ENCODE measurements around the gene BCORL1. TPM values are rescaled to one million over a fixed set of nuclear protein-coding genes. Genes with fewer than 3 reads are reported as not detected.

BCORL1 gene
- total RNA-seq, 1 donor from 2014 or later = 10.1 TPM

DNA sequence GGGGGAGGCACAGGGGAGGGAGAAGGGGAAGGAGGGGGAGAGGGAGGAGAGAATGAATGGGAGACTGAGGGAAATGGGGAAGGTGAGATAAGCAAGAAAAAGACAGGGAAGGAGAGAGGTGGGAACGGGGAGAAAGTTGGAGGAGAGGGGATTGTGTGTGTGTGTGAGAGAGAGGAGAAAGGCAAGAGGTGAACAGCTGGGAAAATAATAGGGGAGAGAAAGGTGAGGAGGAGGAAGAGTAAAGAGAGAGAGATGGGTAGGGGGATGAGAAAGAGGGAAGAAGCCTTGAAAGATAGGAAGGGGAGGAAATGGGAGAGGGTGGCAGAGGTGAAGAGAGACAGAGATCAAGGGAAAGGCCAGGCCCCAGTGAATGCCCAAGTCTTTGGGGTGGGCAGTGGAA lies 20.1 kb downstream of the BCORL1 start:
- ATAC-seq (ENCODE audit: poor library complexity) (no peak), DNase-seq (no peak)
- intact Hi-C loops (cut with DNase I) = no loop called here

DNA sequence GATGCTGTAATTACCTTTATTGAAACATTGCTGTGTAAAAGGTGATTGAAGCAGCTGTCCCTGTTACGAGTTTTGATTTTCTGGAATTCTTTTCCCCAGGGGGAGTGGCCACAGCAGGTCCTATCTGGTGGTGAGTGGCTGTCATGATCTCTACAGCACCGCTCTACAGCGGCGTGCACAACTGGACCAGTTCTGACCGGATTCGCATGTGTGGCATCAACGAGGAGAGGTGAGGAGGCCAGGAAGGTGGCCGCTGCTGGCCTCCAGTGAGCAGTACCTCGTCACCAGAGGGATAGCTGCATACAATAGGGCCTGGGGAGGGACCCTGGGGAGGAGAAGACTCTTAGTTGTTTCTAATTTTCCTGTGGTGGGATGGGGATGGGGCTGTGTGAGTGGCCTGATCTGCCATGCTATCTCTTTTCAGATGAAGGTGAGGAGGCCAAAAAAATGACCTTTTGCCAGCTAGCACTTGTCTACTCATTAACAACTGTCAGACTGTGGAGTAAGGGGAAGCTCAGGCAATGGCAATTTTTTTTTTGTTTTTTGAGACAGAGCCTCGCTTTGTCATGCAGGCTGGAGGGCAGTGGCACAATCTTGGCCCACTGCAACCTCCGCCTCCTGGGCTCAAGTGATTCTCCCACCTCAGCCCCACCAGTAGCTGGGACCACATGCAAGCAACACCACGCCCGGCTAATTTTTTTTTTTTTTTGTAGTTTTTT lies 22.8 kb downstream of the BCORL1 start:
- no peak for ATAC-seq (ENCODE audit: poor library complexity)
- intact Hi-C loops (cut with DNase I) = no loop called here
- DNase-seq = no peak

DNA sequence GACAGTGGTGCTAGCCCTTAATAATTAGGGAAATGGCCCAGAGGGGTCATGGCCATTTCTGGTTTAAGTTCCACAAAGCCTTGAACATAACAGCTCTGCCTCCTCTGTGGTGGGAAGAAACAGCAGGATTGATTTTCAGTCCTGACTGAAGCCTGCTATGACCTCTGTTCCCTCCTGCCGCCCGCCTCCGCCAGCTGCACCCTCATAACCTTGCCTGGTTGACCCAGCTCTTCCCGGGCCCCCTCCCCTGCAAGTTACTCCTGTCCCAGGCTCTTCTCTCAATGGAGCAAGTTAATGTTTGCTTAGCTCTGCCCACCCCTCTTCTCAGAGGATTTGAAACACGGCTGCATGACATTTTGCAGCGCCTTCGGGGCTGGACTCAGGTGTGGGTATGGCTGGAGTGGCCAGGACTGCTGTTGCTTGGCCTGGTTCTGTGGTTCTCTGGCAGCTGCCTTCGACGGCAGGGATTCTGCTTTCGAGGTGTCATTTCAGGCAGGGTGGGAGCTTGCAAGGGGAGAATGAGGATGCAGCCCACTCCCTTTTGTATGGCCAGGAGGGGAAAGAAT lies 27.3 kb downstream of the BCORL1 start:
- ATAC-seq (ENCODE audit: poor library complexity) (no peak), DNase-seq (no peak)
- intact Hi-C loops (cut with DNase I) = no loop called here

DNA sequence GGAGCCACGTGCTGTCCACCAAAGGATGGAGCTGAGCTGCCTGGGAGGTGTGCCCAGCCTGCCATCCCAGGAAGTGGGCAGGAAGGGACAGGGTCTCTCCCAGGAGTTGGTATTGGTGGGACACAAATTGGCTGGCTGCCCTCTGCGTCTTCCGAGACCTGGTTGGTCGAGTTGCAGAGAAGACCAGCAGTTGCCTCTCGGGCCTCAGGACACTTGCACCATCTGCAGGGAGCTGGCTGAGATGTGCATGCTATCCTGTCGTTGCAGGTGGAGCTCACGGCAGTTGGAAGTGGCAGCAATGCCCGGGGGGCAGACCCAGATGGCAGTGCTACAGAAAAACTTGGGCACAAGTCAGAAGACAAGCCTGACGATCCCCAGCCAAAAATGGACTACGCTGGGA lies 30.2 kb downstream of the BCORL1 start:
- DNase-seq (no peak), ATAC-seq (ENCODE audit: poor library complexity) (no peak)
- intact Hi-C loops (cut with DNase I) = no loop called here

DNA sequence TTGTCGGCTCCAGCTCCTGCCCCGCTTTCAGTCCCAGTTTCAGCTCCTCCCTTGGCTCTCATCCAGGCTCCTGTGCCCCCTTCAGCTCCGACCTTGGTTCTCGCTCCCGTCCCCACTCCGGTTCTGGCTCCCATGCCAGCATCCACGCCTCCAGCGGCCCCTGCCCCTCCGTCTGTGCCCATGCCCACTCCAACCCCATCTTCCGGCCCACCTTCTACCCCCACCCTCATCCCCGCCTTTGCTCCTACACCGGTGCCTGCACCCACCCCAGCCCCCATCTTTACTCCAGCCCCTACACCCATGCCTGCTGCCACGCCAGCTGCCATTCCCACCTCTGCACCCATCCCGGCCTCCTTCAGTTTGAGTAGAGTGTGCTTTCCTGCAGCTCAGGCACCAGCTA lies 31.2 kb downstream of the BCORL1 start:
- intact Hi-C loops (cut with DNase I) = no loop called here
- DNase-seq (no peak), ATAC-seq (ENCODE audit: poor library complexity) (no peak)

DNA sequence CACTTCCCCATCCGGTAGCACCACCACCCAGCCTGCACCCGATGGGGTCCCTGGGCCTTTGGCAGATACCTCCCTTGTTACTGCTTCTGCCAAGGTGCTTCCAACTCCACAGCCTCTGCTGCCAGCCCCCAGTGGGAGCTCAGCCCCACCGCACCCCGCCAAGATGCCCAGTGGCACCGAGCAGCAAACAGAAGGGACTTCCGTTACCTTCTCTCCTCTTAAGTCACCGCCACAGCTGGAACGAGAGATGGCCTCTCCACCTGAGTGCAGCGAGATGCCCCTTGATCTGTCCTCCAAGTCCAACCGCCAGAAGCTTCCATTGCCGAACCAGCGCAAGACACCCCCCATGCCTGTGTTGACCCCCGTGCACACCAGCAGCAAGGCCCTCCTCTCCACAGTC lies 31.9 kb downstream of the BCORL1 start:
- DNase-seq (no peak), ATAC-seq (ENCODE audit: poor library complexity) (no peak)
- intact Hi-C loops (cut with DNase I) = no loop called here

DNA sequence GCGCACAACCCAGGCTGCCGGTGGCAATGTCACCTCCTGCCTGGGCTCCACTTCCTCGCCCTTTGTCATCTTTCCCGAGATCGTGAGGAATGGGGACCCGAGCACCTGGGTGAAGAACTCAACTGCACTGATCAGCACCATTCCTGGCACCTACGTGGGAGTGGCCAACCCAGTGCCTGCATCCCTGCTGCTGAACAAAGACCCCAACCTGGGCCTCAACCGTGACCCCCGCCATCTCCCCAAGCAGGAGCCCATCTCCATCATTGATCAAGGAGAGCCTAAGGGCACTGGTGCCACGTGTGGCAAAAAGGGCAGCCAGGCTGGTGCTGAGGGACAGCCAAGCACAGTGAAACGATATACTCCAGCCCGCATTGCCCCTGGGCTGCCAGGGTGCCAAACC lies 32.3 kb downstream of the BCORL1 start:
- ATAC-seq (ENCODE audit: poor library complexity) (no peak), DNase-seq (no peak)
- intact Hi-C loops (cut with DNase I) = no loop called here

DNA sequence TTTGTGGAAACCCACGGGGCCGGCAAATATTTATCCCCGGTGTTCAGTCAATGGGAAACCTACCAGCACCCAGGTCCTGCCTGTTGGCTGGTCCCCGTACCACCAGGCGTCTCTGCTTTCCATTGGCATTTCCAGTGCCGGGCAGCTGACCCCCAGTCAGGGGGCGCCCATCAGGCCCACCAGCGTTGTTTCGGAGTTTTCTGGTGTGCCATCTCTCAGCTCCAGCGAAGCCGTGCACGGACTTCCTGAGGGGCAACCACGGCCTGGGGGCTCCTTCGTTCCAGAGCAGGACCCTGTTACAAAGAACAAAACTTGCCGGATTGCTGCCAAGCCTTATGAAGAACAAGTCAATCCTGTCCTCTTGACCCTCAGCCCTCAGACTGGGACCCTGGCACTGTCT lies 32.7 kb downstream of the BCORL1 start:
- intact Hi-C loops (cut with DNase I) = no loop called here
- DNase-seq (no peak), ATAC-seq (ENCODE audit: poor library complexity) (no peak)

DNA sequence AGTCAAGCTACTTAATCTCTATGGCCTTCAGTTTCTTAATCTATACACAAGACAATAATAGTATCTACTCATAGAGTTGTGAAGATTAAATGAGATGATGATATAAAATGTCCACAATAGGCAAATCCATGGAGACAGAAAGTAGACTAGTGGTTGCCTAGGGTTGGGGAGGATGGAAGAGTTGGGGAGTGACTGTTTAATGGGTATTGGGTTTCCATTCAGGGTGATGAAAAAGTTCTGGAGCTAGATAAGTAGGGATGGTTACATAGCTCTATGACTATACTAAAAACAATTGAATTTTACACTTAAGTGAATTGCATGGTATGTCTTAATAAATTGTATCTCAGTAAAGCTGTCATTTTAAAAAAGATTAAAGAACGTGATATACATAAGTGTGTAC lies 35.7 kb downstream of the BCORL1 start:
- intact Hi-C loops (cut with DNase I) = no loop called here
- DNase-seq (no peak), ATAC-seq (ENCODE audit: poor library complexity) (no peak)

DNA sequence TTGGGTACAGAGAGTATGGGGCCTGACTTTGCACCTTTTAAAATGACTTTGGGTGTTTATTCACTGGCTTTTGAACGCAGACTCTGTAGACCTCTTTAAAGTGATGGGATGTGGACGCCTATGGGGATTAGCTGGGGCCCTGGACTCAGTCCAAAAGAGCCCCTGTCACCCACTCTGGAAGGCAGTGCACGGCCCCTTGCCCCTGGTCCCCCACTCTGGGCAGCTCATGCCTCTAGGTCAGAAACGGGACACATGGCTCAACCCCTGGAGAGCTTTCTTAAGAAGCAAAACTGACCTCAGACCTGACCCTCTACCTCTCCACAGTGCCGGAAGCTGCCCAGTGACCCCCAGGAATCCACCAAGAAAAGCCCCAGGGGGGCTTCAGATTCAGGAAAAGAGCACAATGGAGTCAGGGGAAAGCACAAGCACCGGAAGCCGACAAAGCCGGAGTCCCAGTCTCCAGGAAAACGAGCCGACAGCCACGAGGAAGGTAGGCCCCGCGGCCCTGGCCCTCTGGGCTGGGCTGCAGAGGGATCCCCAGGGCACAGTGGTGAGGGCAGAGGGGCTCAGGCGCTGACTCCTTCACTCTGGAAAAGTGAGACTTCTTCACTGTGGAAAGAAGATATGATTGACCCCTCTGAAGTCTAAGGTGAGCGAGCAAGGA lies 38.4 kb downstream of the BCORL1 start:
- intact Hi-C loops (cut with DNase I) = no loop called here
- DNase-seq (no peak), ATAC-seq (ENCODE audit: poor library complexity) (no peak)

DNA sequence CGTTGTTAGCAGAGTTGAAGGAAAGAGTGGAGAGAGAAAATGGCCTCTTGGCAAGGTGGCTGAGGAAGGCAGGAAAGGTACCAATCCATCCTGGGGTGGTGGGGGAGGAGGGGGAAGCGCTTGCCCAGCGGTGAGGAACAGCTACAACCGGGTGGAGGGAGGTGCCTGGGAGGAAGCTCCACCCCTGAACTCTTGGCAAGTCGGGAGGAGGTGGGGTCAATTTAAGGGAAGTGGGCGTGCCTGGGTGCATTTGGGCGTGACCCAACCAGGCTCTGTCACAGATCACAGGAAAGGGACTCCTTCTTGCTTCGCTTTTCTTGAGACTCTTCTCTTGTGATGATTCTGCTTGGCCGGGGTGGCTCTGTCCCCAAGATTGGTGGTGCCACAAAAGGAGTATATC lies 41.7 kb downstream of the BCORL1 start:
- DNase-seq = peak; percentile 87
- intact Hi-C loops (cut with DNase I) = no loop called here
- peak; percentile 90 for ATAC-seq (ENCODE audit: poor library complexity)

DNA sequence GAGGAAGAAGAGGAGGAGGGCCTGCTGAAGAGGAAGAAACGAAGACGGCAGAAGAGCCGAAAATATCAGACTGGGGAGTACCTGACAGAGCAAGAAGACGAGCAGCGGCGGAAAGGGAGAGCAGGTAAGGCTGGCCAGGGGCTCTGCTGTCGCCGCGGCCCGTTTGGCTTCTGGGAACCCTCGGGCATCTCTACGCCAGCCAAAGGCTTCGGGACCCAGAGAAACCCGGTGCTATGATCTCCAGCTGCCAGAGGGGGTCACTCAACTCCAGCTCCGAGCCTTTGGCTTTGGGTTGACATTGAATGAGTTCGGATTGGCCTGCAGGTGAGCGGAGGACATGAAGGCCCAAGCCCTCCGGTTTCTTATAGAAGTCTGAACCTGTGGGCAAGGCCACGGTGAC lies 42.8 kb downstream of the BCORL1 start:
- DNase-seq (no peak), ATAC-seq (ENCODE audit: poor library complexity) (no peak)
- intact Hi-C loops (cut with DNase I) = no loop called here

DNA sequence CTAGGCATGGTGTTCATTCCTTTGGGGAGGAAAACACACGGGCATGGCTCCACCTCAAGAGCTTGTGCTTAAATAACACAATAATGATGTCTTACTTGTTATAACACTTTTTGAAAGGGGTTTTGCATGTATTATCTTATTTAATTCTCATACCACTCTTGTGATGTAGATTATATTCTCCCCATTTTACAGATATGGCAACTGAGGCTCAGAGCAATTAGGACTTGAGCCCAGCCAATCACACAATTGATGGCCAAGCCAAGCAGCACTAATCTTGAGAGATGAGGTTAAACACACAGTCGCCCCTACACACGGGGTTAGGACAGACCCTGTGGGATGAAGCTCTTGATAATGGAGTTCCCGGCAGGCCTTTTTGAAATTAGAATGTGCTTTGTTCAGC lies 45.1 kb downstream of the BCORL1 start:
- DNase-seq = no peak
- intact Hi-C loops (cut with DNase I) = no loop called here
- no peak for ATAC-seq (ENCODE audit: poor library complexity)

DNA sequence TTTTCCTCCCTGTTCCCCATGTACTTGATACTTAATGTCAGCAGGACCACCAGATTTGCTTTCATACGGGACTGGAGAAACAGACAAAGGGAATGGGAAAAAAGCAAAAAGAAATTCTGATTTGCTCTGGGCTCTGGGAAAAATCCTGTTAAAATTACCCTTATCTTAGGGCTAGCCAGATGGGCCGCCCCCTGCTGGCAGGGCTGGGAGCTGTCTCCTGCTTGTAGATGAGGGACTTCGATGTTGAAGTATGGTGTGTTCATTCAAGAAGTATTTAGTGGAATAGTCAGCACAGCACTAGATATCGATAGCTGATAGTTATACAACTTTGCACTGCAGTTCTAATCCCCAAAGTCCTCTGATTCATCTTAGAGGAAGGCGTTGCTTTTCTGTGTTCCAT lies 45.8 kb downstream of the BCORL1 start:
- peak; percentile 68 for DNase-seq

DNA sequence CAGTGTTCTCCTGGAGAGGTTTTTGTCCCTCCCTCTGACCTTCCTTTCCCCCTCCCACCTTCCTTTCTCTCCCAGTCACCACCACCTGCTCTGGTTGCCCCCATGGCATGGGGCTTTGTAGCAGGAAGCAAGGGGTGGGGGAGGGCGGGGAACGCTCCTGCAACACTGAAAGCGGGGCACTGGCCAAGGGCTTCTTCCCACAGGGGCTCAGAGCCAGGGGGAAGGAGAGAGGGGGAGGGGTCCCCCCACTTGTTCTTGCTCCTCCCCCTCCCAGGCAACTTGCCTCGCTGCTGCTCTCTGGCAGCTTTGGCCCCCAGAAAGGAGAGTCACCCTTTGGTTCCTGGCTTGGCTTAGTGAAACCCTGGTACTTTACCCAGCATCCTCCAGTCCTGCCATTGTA lies 48.4 kb downstream of the BCORL1 start:
- ATAC-seq (ENCODE audit: poor library complexity) = no peak
- intact Hi-C loops (cut with DNase I) = no loop called here

More for the DNA sequence above, 45.8 kb downstream of the BCORL1 start:
- no peak for ATAC-seq (ENCODE audit: poor library complexity)
- intact Hi-C loops (cut with DNase I) = no loop called here

DNA sequence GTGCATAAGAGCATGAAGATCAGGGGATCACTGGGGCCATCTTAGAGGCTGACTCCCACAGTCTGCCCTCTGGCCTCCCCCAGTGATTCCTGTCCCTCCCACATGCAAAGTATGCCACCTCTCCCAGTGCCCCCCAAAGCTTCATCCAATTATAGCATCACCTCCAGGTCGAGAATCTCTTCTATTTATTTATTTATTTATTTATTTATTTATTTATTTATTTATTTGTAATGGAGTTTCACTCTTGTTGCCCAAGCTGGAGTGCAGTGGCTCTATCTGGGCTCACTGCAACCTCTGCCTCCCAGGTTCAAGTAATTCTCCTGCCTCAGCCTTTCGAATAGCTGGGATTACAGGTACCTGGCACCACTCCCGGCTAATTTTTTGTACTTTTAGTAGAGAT lies 50.1 kb downstream of the BCORL1 start:
- ATAC-seq (ENCODE audit: poor library complexity) = no peak
- intact Hi-C loops (cut with DNase I) = no loop called here
- DNase-seq = no peak

More for the DNA sequence above, 48.4 kb downstream of the BCORL1 start:
- DNase-seq = no peak

DNA sequence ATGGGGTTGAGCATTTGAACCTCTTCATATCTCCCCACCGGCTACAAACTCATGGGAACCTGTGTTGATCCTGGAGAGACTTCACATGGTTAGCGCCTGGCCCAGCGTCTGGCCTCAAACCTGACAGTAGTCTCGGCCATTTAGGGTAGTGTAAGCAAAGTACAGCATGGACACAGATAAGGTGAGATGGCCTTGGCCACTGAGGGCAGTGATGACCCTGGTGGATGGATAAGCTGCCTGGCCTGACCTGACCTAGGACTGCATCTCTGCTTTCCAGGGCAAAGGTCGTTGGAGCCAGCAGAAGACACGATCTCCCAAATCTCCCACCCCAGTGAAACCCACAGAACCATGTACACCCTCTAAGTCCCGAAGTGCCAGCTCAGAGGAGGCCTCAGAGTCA lies 51.7 kb downstream of the BCORL1 start:
- DNase-seq = no peak
- intact Hi-C loops (cut with DNase I) = no loop called here
- no peak for ATAC-seq (ENCODE audit: poor library complexity)

DNA sequence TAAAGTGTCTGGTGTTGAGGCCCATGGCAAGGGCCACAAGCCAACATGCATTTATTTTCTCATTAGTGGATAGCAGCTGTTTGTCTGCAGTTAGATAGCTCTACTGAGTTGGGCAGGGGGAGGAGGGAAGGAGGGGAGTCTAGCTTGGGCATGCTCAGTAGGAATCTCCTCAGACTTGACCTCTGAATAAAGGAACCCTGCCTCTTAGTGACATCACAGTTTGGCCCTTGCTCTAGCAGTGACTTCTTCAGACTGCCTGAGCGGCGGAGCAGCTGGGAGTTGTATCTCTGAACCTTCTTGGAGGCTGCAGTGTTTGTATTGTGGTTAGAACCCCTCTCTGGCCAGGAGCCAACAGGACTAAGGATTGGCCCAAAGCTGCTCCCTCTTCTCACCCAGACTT lies 57.4 kb downstream of the BCORL1 start:
- intact Hi-C loops (cut with DNase I) = no loop called here
- no peak for DNase-seq
- peak; percentile 60 for ATAC-seq (ENCODE audit: poor library complexity)

DNA sequence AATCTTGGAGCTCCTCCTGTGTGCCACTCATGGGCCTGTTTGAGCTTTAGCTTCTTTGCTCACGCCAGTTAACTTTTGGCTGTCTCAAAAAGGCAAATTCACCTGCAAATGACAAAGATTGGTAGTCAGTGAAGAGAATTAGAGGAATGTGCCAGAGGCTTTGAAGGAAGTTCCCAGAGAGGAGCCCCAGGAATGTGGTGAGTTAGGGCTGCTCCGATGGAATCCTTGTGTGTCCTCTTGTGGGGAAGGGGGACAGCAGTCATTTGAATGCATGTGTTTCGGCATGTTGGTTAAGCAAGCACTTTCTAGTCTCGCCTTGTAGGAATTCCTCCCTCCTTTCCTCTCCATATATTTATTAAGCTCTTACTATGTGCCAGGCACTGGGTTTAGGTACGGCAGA lies 65.0 kb downstream of the BCORL1 start:
- DNase-seq = no peak
- ATAC-seq (ENCODE audit: poor library complexity) = no peak
- intact Hi-C loops (cut with DNase I) = no loop called here

DNA sequence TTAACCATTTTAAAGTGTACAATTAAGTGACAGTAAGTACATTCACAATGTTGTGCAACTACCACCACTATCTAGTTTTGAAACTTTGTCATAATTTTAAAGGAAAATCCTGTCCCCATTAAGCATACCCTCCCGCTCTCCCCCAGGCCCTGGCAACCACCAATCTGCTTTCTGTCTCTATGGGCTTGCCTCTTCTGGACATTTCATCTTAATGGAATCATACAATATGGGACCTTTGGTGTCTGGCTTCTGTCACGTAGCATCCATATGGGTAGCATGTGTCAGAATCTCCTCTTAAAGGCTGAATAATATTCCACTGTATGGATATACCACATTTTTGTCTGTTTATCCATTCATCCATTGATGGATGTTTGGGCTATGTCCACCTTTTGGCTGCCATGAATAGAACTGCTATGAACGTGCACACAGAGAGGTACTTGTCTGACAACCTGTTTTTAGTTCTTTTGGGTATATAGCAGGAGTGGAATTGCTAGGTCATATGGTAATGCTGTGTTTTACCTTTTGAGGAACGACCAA lies 66.3 kb downstream of the BCORL1 start:
- DNase-seq (no peak), ATAC-seq (ENCODE audit: poor library complexity) (no peak)
- intact Hi-C loops (cut with DNase I) = no loop called here

Data from Right ventricle myocardium superior (tissue), 1 donor.